Measurements from ENCODE around the gene BCL2L13.

- TF ChIP-seq CTCF (IDR thresholded peaks at IDR 0.05) = no peak
- TF ChIP-seq SIN3A (IDR thresholded peaks at IDR 0.05; ENCODE audit: borderline replicate concordance, insufficient read depth, low read depth, low read length) = no peak
Observed at GRCh38 chr22:17741866-17742526, 103.4 kb downstream of the BCL2L13 start.
